Astrocyte (in vitro differentiated cells and primary cell): ENCODE measurements around the gene HDAC10. TPM values are rescaled to one million over a fixed set of nuclear protein-coding genes. Genes with fewer than 3 reads are reported as not detected.
A peak's percentile ranks its signal among the peaks of the same experiment; 100 is the strongest.

Source experiments
- DNase-seq: peaks from one replicate; pipeline ENCODE4 v3.0.0-alpha.2; 2010; ENCODE audit warnings: low read depth
- FAIRE-seq: peaks from 2 replicates; lab custom pipeline; 2011; peaks lifted over from hg19 to GRCh38; lab: Jason Lieb, UNC
- H2AFZ ChIP-seq: 2 replicates; pipeline ENCODE4 v1.6.0; 2012; ENCODE audit warnings: low read depth, low read length, inconsistent platforms
- H3K27ac ChIP-seq: 2 replicates; pipeline ENCODE4 v1.5.1; 2011; ENCODE audit warnings: low read depth, low read length, inconsistent platforms
- H3K27me3 ChIP-seq: 2 replicates; pipeline ENCODE4 v1.6.0; 2011; ENCODE audit warnings: low read length, inconsistent platforms; ENCODE audit not compliant: insufficient read depth
- H3K36me3 ChIP-seq: 2 replicates; pipeline ENCODE4 v1.5.1; 2011; ENCODE audit warnings: low read length, inconsistent platforms; ENCODE audit not compliant: insufficient read depth
- H3K4me1 ChIP-seq: 2 replicates; pipeline ENCODE4 v1.5.1; 2011; ENCODE audit warnings: low read length, inconsistent platforms; ENCODE audit not compliant: insufficient read depth
- H3K4me2 ChIP-seq: 2 replicates; pipeline ENCODE4 v1.6.0; 2012; ENCODE audit warnings: low read length, inconsistent platforms
- H3K4me3 ChIP-seq: 2 replicates; pipeline ENCODE4 v1.5.1; 2011; ENCODE audit warnings: low read depth, mild to moderate bottlenecking, low read length, inconsistent platforms; ENCODE audit not compliant: insufficient read depth
- H3K79me2 ChIP-seq: 2 replicates; pipeline ENCODE4 v1.6.0; 2012; ENCODE audit warnings: mild to moderate bottlenecking, low read length, inconsistent platforms; ENCODE audit not compliant: insufficient read depth
- H3K9ac ChIP-seq: 2 replicates; pipeline ENCODE4 v1.6.0; 2012; ENCODE audit warnings: mild to moderate bottlenecking, low read length, inconsistent platforms
- H3K9me3 ChIP-seq: 2 replicates; pipeline ENCODE4 v1.5.1; 2012; ENCODE audit warnings: low read depth, mild to moderate bottlenecking, low read length, inconsistent platforms; ENCODE audit not compliant: insufficient read depth
- H4K20me1 ChIP-seq: 2 replicates; pipeline ENCODE4 v1.6.0; 2012; ENCODE audit warnings: low read length, inconsistent platforms; ENCODE audit not compliant: insufficient read depth
- H3K27ac Mint-ChIP-seq: one replicate; pipeline ENCODE4 v1.8.0; 2021; ENCODE audit warnings: mild to moderate bottlenecking, mixed read lengths; ENCODE audit not compliant: unreplicated experiment
- H3K27me3 Mint-ChIP-seq: one replicate; pipeline ENCODE4 v1.8.0; 2021; ENCODE audit warnings: low read depth, mixed read lengths; ENCODE audit not compliant: unreplicated experiment
- H3K36me3 Mint-ChIP-seq: one replicate; pipeline ENCODE4 v1.8.0; 2021; ENCODE audit warnings: low read depth, mixed read lengths; ENCODE audit not compliant: unreplicated experiment
- H3K4me1 Mint-ChIP-seq: one replicate; pipeline ENCODE4 v1.8.0; 2021; ENCODE audit warnings: low read depth, mixed read lengths; ENCODE audit not compliant: unreplicated experiment
- H3K4me3 Mint-ChIP-seq: one replicate; pipeline ENCODE4 v1.8.0; 2021; ENCODE audit warnings: mild to moderate bottlenecking, moderate library complexity, mixed read lengths; ENCODE audit not compliant: unreplicated experiment
- H3K9me3 Mint-ChIP-seq: one replicate; pipeline ENCODE4 v1.8.0; 2021; ENCODE audit warnings: mild to moderate bottlenecking, mixed read lengths; ENCODE audit not compliant: unreplicated experiment
- CTCF ChIP-seq: IDR thresholded peaks from 2 replicates; pipeline ENCODE4 v1.5.1; 2011; ENCODE audit warnings: low read depth, mild to moderate bottlenecking, inconsistent platforms, low read length, moderate library complexity; ENCODE audit not compliant: insufficient read depth
- EZH2 ChIP-seq: IDR thresholded peaks from 2 replicates; pipeline ENCODE4 v1.6.1; 2012; ENCODE audit warnings: mild to moderate bottlenecking, low read length, inconsistent platforms; ENCODE audit not compliant: insufficient read depth
- total RNA-seq: library from RNA; stranded (reverse); gene quantifications from 2 replicates; pipeline ENCODE4 v1.2.1, GENCODE V29; 2021

Gene HDAC10
- total RNA-seq, 1 donor from 2014 or later = 46.5 TPM

DNA sequence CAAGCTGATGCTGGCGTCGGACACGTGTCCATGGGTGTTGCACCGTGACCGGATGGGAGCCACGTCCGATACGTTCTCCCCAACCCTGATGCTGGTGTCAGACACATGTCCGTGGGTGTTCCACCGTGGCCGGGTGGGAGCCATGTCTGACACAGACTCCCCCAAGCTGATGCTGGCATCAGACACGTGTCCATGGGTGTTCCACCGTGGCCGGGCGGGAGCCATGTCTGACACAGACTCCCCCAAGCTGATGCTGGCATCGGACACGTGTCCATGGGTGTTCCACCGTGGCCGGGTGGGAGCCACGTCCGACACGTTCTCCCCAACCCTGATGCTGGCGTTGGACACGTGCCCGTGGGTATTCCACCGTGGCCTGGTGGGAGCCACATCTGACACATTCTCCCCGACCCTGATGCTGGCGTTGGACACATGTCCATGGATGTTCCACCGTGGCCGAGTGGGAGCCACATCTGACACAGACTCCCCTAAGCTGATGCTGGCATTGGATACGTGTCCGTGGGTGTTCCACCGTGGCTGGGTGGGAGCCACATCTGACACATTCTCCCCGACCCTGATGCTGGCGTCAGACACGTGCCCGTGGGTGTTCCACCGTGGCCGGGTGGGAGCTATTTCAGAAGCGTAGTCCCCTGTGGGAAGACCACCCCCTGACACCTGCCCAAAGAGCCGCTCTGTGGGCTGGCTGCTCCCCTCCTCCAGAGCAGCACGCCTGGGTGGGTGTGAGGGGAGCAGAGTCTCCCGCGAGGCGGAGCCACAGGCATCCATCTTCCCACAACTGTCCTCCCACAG lies 30.3 kb downstream of the HDAC10 start:
- Histone ChIP-seq H3K4me1 (no peaks in the 10 kb centered on the region), H2AFZ (no peak overlapping the region), H3K27me3 (no peaks in the 10 kb centered on the region), H3K79me2 (peaks cover 4% of the 10 kb centered on the region), H3K4me3 (no peak overlapping the region), H3K27ac (no peak overlapping the region), H3K9me3 (no peaks in the 10 kb centered on the region), H4K20me1 (peaks cover 53% of the 10 kb centered on the region), H3K9ac (no peak overlapping the region), H3K36me3 (peaks cover 7% of the 10 kb centered on the region), H3K4me2 (no peak overlapping the region)
- Mint-ChIP-seq H3K27ac (peak overlapping the region; percentile 12), H3K36me3 (peaks cover 11% of the 10 kb centered on the region), H3K4me3 (no peak overlapping the region), H3K9me3 (no peaks in the 10 kb centered on the region), H3K4me1 (peaks cover 2% of the 10 kb centered on the region), H3K27me3 (no peaks in the 10 kb centered on the region)
- FAIRE-seq (no peak), DNase-seq (no peak)
- TF ChIP-seq EZH2 = no peak
- no peak for TF ChIP-seq CTCF

DNA sequence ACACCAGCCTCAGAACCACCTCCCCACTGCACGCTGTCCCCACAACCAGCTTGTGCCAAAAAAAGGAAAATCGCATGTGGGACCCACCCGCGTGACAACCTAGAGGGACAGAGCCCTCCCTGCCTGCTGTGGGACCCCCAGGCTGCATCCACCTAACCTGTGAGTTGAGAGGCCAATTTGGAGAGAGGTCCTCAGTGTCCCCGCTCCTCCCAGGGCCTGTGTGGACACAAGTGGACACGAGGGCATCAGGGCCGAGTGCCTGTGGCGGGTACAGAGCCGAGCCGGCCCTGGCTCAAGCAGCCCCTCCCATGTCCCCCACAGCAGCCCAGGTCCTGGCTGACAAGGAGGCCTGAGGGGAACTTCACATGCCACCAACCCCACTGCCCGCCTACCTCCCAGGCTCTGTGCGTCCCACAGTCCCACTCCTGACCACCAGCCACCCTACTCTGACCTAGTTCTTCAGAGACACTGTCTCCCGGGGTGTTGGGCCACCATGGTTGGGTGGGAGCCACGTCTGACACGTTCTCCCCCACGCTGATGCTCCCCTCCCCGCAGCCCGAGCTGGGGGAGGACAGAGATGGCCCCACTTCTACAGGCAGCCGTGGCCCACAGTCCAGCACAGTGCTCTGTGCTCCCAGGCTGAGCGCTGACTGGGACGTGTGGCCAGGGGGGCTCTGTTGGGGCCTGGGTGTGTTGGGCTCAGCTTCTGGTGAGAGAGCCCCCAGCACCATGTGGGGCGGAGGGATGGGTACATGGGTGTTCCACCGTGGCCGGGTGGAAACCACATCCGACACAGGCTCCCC lies 31.1 kb downstream of the HDAC10 start:
- Histone ChIP-seq H2AFZ (no peak overlapping the region), H3K4me1 (no peaks in the 10 kb centered on the region), H3K79me2 (peaks cover 10% of the 10 kb centered on the region), H4K20me1 (peaks cover 56% of the 10 kb centered on the region), H3K9me3 (no peaks in the 10 kb centered on the region), H3K27me3 (no peaks in the 10 kb centered on the region), H3K4me3 (no peak overlapping the region), H3K9ac (no peak overlapping the region), H3K27ac (no peak overlapping the region), H3K36me3 (peaks cover 7% of the 10 kb centered on the region), H3K4me2 (no peak overlapping the region)
- no peak for FAIRE-seq
- H3K27me3 Mint-ChIP-seq = no peaks in the 10 kb centered on the region
- H3K4me1 Mint-ChIP-seq = peaks cover 2% of the 10 kb centered on the region
- H3K36me3 Mint-ChIP-seq = peaks cover 8% of the 10 kb centered on the region
- H3K27ac Mint-ChIP-seq = peak overlapping the region; percentile 26
- TF ChIP-seq CTCF = no peak
- TF ChIP-seq EZH2 = no peak
- DNase-seq = no peak
- no peaks in the 10 kb centered on the region for H3K9me3 Mint-ChIP-seq
- H3K4me3 Mint-ChIP-seq = no peak overlapping the region
